Stimulated activated CD8-positive, alpha-beta memory T cell treated with anti-CD3 and anti-CD28 coated beads, Interleukin-15, amount 100 ng/mL, for 4 hours (primary cell): Measurements from ENCODE around the gene CDC45.

ENCODE experiments used
- DNase-seq, 2 donors: peaks; one replicate each; pipeline ENCODE4 v3.0.0-alpha.2; 2020; ENCODE audit warnings: low read depth in 2 of 2

Gene CDC45

DNA sequence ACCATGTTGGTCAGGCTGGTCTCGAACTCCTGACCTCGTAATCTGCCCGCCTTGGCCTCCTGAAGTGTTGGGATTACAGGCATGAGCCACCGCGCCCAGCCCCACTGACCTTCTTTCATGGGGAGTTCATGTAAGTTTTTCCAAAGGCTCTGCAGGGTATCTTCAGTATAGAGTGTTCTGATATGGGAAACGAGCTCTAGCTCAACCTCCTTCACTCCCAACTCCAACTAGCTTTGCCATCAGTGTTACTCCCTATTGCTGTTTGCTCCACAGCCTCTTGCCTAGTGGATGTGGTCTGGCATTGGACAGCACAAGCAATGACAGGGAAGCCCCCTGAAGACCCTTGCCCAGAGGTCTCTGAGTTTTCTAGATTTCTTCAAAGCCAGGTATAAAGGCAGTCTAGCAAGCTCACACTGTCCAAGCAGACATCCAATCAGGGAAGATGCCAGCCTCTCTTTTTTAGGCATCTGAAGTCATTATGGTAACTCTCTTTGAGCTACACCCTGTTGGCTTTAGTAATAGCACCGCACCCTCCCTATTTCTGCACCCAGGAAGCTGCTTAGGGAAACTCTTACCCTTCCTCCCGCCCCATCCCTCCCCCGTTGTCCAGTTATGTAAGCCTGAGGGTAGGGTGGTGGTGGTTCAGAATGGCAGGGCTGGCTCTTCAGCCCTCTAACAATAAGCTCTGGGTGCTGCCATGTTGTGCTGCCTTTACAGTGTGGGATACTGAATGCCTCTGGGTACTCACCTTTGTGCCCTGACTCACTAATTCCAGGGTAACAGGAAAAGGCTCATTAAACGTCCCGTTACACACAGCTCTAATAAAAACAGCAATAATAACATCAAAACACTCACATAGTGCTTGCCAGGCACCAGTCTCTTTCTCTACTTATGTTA, 85.9 kb downstream of the CDC45 start:
- DNase-seq = no peak

DNA sequence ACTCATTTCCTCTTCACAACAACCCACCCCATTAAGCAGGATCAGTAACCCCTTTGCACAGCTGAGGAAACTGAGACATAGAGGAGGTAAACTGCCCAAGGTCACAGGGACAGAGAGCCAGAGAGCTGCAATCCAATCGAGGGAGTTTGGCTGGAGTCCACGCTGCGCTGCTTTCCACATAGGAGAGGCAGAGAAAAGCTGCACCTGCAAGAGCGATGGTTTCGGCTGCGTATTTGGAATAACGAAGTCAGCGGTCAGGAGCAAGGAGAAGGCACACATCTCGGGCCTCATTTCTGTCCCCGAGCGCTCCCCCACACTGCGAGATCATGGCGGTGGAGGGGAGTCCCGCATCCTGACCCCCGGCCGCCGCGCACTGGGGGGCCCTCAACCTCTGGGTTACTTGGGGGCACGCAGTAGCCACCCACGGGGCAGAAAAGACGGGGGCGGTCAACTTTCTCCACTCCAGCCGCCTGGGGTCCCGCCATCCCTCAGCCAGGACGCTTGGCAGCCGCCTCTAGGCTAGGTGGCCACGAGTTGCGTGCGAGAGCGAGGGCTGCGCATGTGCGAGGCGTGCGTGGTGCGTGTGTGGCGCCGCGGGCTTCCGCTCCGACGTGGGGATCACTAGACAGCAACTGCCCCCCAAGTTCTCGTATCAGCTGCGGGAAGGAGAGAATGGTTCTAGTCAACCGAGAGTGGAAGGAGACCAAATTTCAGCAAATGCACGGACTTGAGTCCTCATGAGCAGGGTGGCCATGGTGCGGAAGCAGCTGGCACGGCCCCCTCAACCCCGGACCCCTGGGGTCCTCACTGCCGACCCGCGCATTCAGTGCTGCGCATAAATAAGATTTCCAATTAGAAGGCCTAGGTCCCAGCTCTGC, 86.8 kb downstream of the CDC45 start:
- DNase-seq = no peak

DNA sequence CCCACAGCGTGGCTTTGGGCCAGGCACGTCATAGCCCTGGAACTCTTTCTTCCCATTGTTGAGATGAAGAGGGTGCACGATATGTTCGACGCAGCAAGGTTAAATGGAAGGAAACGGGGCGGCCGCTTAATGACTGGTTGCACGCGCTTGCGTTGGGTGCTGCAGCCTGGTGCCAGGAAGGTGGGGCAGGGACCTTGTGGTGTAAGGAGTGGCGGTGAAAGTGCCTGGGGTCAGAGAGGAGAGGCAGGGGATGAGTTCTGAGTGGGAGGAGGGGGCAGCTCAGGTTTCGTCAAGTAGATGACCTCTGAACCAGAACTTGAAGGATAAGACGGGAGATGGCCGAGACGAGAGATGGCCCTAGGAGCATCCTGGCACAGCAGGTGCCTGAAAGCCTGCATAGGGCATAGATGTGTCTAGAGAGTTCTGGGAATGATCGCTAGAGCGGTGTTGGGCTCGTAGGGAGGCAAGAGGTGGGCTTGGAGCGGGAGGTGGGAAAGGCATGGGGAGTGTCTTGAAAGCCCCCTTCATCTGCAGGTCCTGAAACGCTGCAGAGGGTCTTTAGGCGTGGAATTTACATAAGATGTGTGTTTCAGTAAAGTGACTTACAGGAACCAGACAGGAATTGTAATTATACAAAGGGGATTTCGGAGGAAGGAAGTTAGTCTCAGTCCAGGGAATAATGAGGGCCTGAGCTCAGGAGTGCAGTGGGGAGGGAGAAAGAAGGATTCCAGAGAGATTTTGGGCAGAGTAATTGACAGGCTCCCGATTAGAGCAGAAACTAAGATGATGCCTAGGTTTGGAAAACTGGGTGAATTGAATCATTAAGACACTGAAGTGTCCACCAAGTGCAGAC, 87.7 kb downstream of the CDC45 start:
- DNase-seq = no peak

DNA sequence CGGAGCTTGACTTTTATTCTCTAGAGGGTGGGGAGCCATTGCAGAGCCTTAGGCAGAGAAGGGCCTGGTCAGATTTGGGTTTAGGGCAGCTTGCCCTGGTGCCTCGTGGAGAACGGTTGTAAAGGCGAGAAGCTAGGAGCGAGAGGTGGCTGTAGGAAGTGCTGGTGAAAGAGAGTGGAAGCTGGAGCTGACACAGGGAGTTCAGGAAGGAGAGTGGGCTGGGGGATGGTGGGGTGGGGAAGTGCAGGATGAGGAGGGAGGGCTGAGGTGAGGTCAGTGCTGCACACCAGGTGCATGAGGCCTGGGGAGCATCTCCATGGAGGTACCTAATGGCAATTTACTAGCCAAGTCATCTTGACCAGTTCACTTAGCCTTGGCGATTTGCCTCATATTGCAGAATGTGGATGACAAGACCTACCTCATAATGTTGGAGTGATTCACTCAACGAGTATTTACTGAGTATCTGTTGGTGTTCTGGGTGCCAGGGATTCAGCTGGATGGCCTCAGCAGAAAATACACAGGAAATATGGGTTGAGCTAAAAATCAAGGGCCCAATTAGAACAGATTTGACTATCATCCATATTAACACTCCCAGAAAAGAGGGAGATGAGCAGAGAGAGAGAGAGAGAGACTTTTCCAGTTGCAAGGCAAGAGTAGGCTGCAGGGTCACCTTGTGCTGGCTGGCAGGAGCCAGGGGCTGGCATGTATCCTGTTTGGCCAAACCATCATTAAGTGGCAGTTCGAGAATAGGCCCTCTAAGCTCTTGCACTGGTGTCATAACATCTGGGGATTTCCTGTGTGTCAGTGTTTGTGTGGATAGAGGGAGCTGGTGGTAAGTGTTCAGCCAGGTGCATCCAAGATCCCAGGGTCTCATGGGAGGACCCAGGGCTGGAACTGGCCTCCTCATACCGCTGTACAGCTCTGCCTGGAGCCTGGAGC, 88.9 kb downstream of the CDC45 start:
- no peak for DNase-seq

DNA sequence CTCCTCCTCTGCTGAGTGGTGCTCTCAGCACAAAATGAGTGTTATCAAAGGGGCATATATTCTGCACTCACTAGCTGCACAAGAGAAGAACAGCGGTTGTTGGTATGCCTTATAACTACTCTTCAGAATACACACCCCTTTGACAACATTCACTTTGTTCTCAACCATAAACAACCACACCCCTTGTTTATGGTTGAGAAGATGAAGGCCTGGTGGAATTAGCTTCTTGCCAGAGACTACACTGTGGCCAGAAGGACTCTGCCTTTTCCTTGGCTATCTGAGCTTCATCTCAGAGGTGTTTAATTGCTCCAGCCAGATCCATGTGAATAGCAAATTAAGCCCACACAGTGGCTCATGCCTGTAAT, 89.5 kb downstream of the CDC45 start:
- no peak for DNase-seq

DNA sequence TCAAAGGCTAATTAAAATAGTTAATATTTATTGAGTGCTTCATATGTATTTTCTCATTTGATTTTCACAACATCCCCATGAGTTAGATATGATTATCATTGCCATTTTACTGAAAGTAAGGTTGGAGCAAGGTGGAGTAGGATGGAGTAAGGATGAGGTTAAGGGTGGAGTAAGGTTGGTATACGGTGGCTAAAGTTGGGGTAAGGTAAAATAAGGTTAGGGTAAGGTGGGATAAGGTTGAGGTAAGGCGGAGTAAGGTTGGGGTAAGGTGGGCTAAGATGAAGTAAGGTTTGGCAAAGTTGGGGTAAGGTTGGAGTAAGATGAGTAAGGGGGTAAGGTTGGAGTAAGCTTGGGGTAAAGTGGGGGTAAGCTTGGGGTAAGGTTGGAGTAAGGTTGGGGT, 90.3 kb downstream of the CDC45 start:
- no peak for DNase-seq
